ENCODE data around the gene ADAP1.

ADAP1 gene

DNA sequence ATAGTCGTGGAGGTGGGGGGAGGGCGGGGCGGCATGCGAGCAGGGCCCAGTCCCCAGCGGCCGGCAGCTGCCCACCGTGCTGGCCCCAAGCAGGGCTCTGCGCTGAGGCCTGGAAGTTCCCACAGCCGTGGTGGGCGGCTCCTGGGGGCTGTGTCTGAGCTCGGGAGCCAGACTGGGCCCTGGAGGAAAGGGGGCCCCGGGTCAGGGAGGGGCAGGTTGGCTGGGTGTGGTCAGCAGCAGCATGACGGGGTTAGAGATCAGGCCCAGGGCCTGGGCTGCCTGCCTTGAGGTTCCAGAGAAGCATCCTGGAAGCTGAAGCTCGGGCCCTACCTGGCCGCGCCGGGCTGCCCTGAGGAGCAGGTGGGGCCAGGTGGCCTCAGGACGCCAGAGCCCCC is 56.0 kb downstream of the ADAP1 start:
- Histone ChIP-seq H3K27ac (ENCODE audit: insufficient read depth in 1 of 2, low read depth in 1 of 2, low read length in 2 of 2, poor library complexity in 1 of 2, severe bottlenecking in 2 of 2) (no peak overlapping the region), H3K4me1 (ENCODE audit: control extremely low read depth in 1 of 4, control insufficient read depth in 4 of 4, insufficient read depth in 4 of 4, low read length in 3 of 4) (peaks cover 0 to 3% (median 1%) of the 10 kb centered on the region in 4 experiments), H3K27me3 (replicated peaks in 2 of 5; ENCODE audit: control insufficient read depth in 4 of 5, insufficient read depth in 5 of 5, low read length in 4 of 5) (no peaks in the 10 kb centered on the region), H3K36me3 (ENCODE audit: control insufficient read depth in 4 of 4, insufficient read depth in 4 of 4, low read length in 3 of 4) (peaks cover 3 to 65% (median 40%) of the 10 kb centered on the region in 4 experiments), H3K4me3 (ENCODE audit: control insufficient read depth in 1 of 7, extremely low read depth in 1 of 7, insufficient read depth in 4 of 7, low read depth in 2 of 7, low read length in 6 of 7) (no peak overlapping the region), H3K9me3 (ENCODE audit: control extremely low read depth in 1 of 5, control insufficient read depth in 4 of 5, insufficient read depth in 2 of 5, low read depth in 1 of 5, low read length in 4 of 5) (no peaks in the 10 kb centered on the region)
- no peak for DNase-seq
- POLR2A ChIA-PET: no interaction called here
- WGBS (ENCODE audit: insufficient coverage): 94% methylated on average over 18 of the region's 18 CpGs
- CTCF ChIA-PET: no interaction called here

DNA sequence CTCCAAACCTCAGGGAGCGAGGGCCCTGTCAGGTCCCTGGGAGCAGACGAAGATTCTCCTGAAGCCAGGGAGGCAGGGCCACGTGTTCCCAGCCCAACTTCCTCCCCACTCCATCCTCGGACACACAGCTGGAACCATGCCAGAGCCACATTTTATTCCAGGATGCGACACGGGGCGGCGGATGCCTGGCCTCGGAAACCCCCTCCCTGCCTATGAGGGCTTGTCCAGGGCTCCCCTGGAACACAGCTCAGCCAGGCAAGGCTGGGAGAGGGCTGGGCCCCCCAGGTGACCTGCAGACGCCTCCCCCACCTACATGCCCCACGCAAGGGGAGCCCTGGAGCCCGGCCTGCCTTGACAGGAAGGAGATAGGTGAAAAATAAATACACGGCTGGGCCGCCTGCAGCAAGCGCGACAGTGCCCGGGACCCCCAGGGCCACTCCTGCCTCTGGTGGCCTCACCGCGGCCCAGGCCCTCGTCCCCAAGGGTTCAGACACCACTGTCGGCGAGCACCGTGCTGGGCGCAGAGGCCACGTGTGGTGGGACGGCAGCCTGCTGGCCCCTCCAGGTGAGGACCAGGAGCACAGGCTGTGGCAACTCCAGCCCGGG is 56.6 kb downstream of the ADAP1 start:
- H3K9me3 ChIP-seq (ENCODE audit: control extremely low read depth in 1 of 5, control insufficient read depth in 4 of 5, insufficient read depth in 2 of 5, low read depth in 1 of 5, low read length in 4 of 5): no peaks in the 10 kb centered on the region
- H3K4me1 ChIP-seq (ENCODE audit: control extremely low read depth in 1 of 4, control insufficient read depth in 4 of 4, insufficient read depth in 4 of 4, low read length in 3 of 4): peaks cover 0 to 3% (median 1%) of the 10 kb centered on the region in 4 experiments
- no peak for DNase-seq
- H3K27me3 ChIP-seq (replicated peaks in 2 of 5; ENCODE audit: control insufficient read depth in 4 of 5, insufficient read depth in 5 of 5, low read length in 4 of 5): no peaks in the 10 kb centered on the region
- H3K27ac ChIP-seq (ENCODE audit: insufficient read depth in 1 of 2, low read depth in 1 of 2, low read length in 2 of 2, poor library complexity in 1 of 2, severe bottlenecking in 2 of 2): no peak overlapping the region
- H3K36me3 ChIP-seq (ENCODE audit: control insufficient read depth in 4 of 4, insufficient read depth in 4 of 4, low read length in 3 of 4): peaks cover 3 to 68% (median 45%) of the 10 kb centered on the region in 4 experiments
- ChIA-PET CTCF (interaction anchor here (0.6 to 1.2 kb wide), 3 partner anchors 25 to 85 kb away, joined by 3 read pairs; no protein-coding TSS in a partner anchor), POLR2A (no interaction called here)
- H3K4me3 ChIP-seq (ENCODE audit: control insufficient read depth in 1 of 7, extremely low read depth in 1 of 7, insufficient read depth in 4 of 7, low read depth in 2 of 7, low read length in 6 of 7): no peak overlapping the region
- 85% methylated on average over 21 of the region's 27 CpGs for WGBS (ENCODE audit: insufficient coverage)

- peaks cover 3 to 76% (median 52%) of the 10 kb centered on the region in 4 experiments for H3K36me3 ChIP-seq (ENCODE audit: control insufficient read depth in 4 of 4, insufficient read depth in 4 of 4, low read length in 3 of 4)
- DNase-seq: no peak
- ChIA-PET CTCF (interaction anchor here (0.6 to 1.2 kb wide), 3 partner anchors 24 to 85 kb away, joined by 3 read pairs; no protein-coding TSS in a partner anchor), POLR2A (no interaction called here)
- H3K4me1 ChIP-seq (ENCODE audit: control extremely low read depth in 1 of 4, control insufficient read depth in 4 of 4, insufficient read depth in 4 of 4, low read length in 3 of 4): peaks cover 0 to 3% (median 1%) of the 10 kb centered on the region in 4 experiments
- no peak overlapping the region for H3K4me3 ChIP-seq (ENCODE audit: control insufficient read depth in 1 of 7, extremely low read depth in 1 of 7, insufficient read depth in 4 of 7, low read depth in 2 of 7, low read length in 6 of 7)
- no peaks in the 10 kb centered on the region for H3K9me3 ChIP-seq (ENCODE audit: control extremely low read depth in 1 of 5, control insufficient read depth in 4 of 5, insufficient read depth in 2 of 5, low read depth in 1 of 5, low read length in 4 of 5)
- 92% methylated on average over 12 of the region's 14 CpGs for WGBS (ENCODE audit: insufficient coverage)
- no peaks in the 10 kb centered on the region for H3K27me3 ChIP-seq (replicated peaks in 2 of 5; ENCODE audit: control insufficient read depth in 4 of 5, insufficient read depth in 5 of 5, low read length in 4 of 5)
- H3K27ac ChIP-seq (ENCODE audit: insufficient read depth in 1 of 2, low read depth in 1 of 2, low read length in 2 of 2, poor library complexity in 1 of 2, severe bottlenecking in 2 of 2): no peak overlapping the region
Observed at GRCh38 chr7:897086-897485, 57.4 kb downstream of the ADAP1 start.

DNA sequence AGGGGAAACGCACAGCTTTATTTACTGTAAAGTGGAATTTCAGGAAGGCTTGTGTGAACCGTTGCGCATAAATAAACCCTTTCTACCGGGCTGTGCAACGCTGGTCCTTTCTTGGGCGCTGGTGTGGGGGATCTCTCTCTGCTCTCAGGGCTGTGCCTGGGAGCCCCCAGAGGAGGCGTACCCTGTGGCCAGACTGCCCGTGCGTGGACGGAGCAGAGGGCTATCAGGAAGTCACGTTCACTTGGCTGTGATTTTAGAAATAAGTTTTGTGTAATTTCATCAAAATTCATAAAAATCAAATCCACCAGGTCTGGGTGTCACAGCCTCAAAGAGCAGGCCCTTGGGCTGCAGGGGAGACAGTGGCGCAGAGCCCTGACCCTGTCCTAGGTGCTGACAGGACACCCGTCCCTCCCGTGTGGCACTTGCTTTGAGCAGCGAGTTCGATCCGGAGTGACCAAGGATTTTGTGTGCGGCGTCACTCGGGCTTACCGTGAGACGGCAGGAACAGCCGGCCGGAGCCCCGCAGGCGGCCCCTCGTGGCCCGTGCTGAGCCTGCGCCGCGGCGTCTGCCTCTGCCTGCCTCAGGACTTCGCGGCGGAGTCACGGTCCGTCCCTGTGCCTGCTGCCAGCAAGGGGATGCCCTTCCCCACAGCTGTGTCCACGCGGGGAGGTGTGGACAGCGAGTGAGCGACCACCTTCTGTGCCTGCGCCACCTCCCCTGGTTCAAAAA is 58.0 kb downstream of the ADAP1 start:
- CTCF ChIA-PET: interaction anchor here (1.2 kb wide), 1 partner anchor 76 kb away, joined by 3 read pairs; no protein-coding TSS in a partner anchor
- POLR2A ChIA-PET: no interaction called here
- H3K9me3 ChIP-seq (ENCODE audit: control extremely low read depth in 1 of 5, control insufficient read depth in 4 of 5, insufficient read depth in 2 of 5, low read depth in 1 of 5, low read length in 4 of 5): no peaks in the 10 kb centered on the region
- H3K27ac ChIP-seq (ENCODE audit: insufficient read depth in 1 of 2, low read depth in 1 of 2, low read length in 2 of 2, poor library complexity in 1 of 2, severe bottlenecking in 2 of 2): no peak overlapping the region
- DNase-seq: no peak
- H3K4me3 ChIP-seq (ENCODE audit: control insufficient read depth in 1 of 7, extremely low read depth in 1 of 7, insufficient read depth in 4 of 7, low read depth in 2 of 7, low read length in 6 of 7): no peak overlapping the region
- WGBS (ENCODE audit: insufficient coverage): 94% methylated on average over 35 of the region's 42 CpGs
- H3K36me3 ChIP-seq (ENCODE audit: control insufficient read depth in 4 of 4, insufficient read depth in 4 of 4, low read length in 3 of 4): peaks cover 3 to 82% (median 57%) of the 10 kb centered on the region in 4 experiments
- H3K4me1 ChIP-seq (ENCODE audit: control extremely low read depth in 1 of 4, control insufficient read depth in 4 of 4, insufficient read depth in 4 of 4, low read length in 3 of 4): peaks cover 0 to 3% (median 0%) of the 10 kb centered on the region in 4 experiments
- no peaks in the 10 kb centered on the region for H3K27me3 ChIP-seq (replicated peaks in 2 of 5; ENCODE audit: control insufficient read depth in 4 of 5, insufficient read depth in 5 of 5, low read length in 4 of 5)

DNA sequence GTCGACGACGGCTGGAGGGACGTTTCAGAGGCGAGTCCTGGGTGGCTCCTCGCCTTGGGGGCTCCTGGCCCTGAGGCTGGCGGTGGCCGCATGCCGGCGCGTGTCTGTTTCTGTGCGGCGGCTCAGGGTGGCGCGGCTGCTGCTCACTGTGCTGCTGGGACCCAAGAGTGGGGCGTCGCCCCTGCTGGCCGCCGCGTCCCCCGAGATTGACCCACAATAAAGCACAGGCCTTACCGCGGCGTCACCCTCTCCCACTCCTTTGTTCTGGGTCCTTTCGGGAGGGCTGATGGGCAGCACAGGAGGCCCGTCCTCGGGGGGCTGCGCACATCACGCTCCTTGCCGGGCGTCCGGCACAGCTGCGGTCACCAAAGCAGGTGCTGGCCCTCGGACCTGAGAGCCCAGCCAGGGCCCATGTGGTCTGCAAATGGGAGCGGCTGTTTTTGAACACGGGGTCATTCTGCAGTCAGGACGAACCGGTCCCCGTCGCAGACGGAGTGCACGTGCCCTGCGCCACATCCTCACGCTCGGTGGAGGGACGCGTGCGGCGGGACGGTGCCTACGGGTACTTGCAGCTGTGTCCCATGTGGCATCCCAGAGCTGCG is 58.9 kb downstream of the ADAP1 start:
- POLR2A ChIA-PET: no interaction called here
- no peak for DNase-seq
- H3K9me3 ChIP-seq (ENCODE audit: control extremely low read depth in 1 of 5, control insufficient read depth in 4 of 5, insufficient read depth in 2 of 5, low read depth in 1 of 5, low read length in 4 of 5): no peaks in the 10 kb centered on the region
- CTCF ChIA-PET: no interaction called here
- no peak overlapping the region for H3K4me3 ChIP-seq (ENCODE audit: control insufficient read depth in 1 of 7, extremely low read depth in 1 of 7, insufficient read depth in 4 of 7, low read depth in 2 of 7, low read length in 6 of 7)
- no peak overlapping the region for H3K27ac ChIP-seq (ENCODE audit: insufficient read depth in 1 of 2, low read depth in 1 of 2, low read length in 2 of 2, poor library complexity in 1 of 2, severe bottlenecking in 2 of 2)
- no peaks in the 10 kb centered on the region for H3K27me3 ChIP-seq (replicated peaks in 2 of 5; ENCODE audit: control insufficient read depth in 4 of 5, insufficient read depth in 5 of 5, low read length in 4 of 5)
- 97% methylated on average over 46 of the region's 52 CpGs for WGBS (ENCODE audit: insufficient coverage)
- peaks cover 3 to 91% (median 64%) of the 10 kb centered on the region in 4 experiments for H3K36me3 ChIP-seq (ENCODE audit: control insufficient read depth in 4 of 4, insufficient read depth in 4 of 4, low read length in 3 of 4)
- H3K4me1 ChIP-seq (ENCODE audit: control extremely low read depth in 1 of 4, control insufficient read depth in 4 of 4, insufficient read depth in 4 of 4, low read length in 3 of 4): no peaks in the 10 kb centered on the region

DNA sequence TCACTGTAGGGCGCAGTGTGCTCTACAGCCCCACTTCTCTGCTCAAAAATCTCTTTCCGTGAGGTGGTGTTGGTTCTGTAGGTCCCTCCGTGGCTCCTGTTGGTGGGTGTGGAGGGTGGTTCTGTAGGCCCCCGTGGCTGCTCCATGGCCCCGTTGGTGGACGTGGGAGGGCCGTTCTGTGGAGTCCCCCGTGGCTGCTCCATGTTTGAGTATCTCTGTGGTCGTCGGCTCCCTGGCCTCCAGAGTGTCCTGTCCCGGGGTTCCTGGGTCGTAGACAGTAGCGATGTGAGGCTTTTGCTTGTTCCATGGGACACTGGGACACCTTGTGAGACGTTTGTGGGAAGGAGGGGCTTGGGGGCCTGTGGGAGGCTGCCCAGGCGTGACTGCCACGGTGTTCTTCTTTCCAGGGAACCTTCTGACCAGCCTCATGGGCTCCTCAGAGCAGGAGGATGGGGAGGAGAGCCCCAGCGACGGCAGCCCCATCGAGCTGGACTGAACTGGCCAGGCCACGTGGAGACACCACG is 59.5 kb downstream of the ADAP1 start:
- ChIA-PET POLR2A (no interaction called here), CTCF (no interaction called here)
- Histone ChIP-seq H3K36me3 (ENCODE audit: control insufficient read depth in 4 of 4, insufficient read depth in 4 of 4, low read length in 3 of 4) (peaks cover 3 to 93% (median 68%) of the 10 kb centered on the region in 4 experiments), H3K27me3 (replicated peaks in 2 of 5; ENCODE audit: control insufficient read depth in 4 of 5, insufficient read depth in 5 of 5, low read length in 4 of 5) (no peaks in the 10 kb centered on the region), H3K9me3 (ENCODE audit: control extremely low read depth in 1 of 5, control insufficient read depth in 4 of 5, insufficient read depth in 2 of 5, low read depth in 1 of 5, low read length in 4 of 5) (no peaks in the 10 kb centered on the region), H3K4me3 (ENCODE audit: control insufficient read depth in 1 of 7, extremely low read depth in 1 of 7, insufficient read depth in 4 of 7, low read depth in 2 of 7, low read length in 6 of 7) (no peak overlapping the region), H3K4me1 (ENCODE audit: control extremely low read depth in 1 of 4, control insufficient read depth in 4 of 4, insufficient read depth in 4 of 4, low read length in 3 of 4) (no peaks in the 10 kb centered on the region), H3K27ac (ENCODE audit: insufficient read depth in 1 of 2, low read depth in 1 of 2, low read length in 2 of 2, poor library complexity in 1 of 2, severe bottlenecking in 2 of 2) (no peak overlapping the region)
- over 99% methylated on average over 14 of the region's 21 CpGs for WGBS (ENCODE audit: insufficient coverage)
- no peak for DNase-seq

All from common myeloid progenitor, CD34-positive (primary cell).